ENCODE measurements around the gene ZNF736.

DNA sequence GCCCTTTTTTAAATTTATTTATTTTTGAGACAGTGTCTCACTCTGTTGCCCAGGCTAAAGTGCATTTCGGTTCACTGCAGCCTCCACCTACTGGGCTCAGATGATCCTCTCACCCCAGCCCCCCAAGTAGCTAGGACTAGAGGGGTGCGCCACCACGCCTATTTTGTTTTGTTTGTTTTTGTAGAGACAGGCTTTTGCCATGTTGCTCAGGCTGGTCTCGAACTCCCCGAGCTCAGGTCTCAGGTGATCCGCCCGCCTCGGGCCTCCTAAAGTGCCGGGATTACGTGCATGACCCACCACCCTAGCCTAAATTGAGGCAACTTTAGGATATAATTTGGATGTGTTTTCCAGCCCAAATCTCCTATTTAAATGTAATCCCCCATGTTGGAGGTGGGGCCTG, 805 bp downstream of the ZNF736 start:
- TF ChIP-seq, protein P1, sequence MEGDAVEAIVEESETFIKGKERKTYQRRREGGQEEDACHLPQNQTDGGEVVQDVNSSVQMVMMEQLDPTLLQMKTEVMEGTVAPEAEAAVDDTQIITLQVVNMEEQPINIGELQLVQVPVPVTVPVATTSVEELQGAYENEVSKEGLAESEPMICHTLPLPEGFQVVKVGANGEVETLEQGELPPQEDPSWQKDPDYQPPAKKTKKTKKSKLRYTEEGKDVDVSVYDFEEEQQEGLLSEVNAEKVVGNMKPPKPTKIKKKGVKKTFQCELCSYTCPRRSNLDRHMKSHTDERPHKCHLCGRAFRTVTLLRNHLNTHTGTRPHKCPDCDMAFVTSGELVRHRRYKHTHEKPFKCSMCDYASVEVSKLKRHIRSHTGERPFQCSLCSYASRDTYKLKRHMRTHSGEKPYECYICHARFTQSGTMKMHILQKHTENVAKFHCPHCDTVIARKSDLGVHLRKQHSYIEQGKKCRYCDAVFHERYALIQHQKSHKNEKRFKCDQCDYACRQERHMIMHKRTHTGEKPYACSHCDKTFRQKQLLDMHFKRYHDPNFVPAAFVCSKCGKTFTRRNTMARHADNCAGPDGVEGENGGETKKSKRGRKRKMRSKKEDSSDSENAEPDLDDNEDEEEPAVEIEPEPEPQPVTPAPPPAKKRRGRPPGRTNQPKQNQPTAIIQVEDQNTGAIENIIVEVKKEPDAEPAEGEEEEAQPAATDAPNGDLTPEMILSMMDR (IDR thresholded peaks at IDR 0.05), result no peak
- no peak for TF ChIP-seq POLR2A (IDR thresholded peaks at IDR 0.05)

All from adrenal gland (tissue), 5 donors.